SH-SY5Y (cell line): ENCODE measurements around the gene BLOC1S3.

Experiments used
- GATA2 ChIP-seq: IDR thresholded peaks from 2 replicates; pipeline ENCODE4 v1.6.1; 2011; ENCODE audit warnings: mild to moderate bottlenecking, low read depth, low read length
- GATA3 ChIP-seq: IDR thresholded peaks from 2 replicates; pipeline ENCODE4 v1.6.1; 2011; ENCODE audit warnings: low read depth, mild to moderate bottlenecking, low read length, moderate library complexity

The BLOC1S3 gene

DNA sequence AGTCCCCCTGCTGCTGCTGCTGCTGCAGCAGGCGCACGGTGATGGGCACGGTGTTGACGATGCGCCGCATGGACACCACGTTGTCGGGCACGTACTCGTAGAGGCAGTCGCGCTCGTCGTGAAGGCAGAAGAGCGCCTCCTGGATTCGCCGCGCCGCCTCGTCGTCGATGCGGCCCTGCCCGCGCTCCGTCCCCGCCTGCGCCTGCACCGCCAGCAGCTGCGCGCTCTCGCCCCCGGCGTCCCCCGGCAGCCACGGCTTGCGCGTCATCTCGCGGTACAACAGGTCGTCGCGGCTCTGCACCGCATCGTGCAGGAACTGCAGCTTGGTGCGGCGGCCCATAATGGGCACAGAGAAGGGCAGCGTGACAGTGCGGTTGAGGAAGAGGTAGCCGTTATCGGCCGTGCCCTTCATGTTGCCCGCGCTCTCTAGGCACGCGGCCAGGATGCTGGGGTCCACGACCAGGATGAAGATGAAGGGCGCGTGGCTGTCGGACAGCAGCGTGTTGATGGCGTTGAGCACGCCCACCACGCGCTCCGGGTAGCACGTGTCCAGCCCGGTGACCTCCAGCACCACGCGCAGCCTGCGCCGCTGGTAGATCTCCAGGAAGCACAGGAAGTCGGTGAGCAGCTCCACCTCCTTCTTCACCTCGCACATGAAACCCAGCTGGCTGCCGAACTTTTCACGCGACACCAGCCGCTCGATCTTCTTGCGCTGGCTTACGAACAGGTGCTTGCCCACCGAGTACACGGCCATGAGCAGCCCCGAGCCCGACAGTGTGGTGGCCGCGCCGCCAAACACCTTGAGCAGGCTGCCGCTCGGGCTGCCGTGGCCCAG, 25.9 kb upstream of the BLOC1S3 start:
- TF ChIP-seq GATA3: no peak
- no peak for TF ChIP-seq GATA2

- TF ChIP-seq GATA2: no peak
- TF ChIP-seq GATA3: no peak
Measured at GRCh38 chr19:45153339-45154063, 25.1 kb upstream of the BLOC1S3 start.

- TF ChIP-seq GATA3 (no peak), GATA2 (no peak)
Measured at GRCh38 chr19:45154064-45154827, 24.3 kb upstream of the BLOC1S3 start.

DNA sequence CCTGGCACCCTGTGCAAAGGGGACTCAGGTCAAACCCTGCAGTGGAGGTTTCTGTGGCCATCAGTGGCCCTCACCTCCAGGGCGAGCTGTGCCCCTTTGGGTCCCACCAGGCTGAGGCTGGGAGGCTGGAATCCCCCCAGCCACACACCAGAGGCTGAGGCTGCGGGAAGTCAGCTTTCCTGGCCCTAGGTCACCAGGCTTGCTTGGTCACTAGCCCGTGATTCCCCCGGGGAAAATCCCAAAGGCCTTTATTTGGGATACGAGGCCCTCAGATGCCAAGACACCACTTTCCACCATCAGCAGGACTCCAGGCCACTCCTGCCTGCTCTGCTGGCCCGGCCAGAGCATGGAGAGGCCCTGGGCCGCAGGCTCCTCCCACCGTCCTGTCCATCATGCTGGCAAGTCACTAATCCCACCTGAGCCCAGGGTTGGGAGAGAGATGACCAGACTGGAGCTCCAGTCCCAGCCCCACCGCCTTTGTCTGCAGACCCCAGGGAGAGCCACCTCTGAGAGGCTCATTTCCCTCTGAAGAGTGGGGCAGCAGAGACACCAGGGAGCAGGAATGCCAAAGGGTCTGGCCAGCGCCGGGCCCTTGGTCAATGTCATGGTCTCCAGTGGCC, 22.5 kb upstream of the BLOC1S3 start:
- no peak for TF ChIP-seq GATA2
- no peak for TF ChIP-seq GATA3

DNA sequence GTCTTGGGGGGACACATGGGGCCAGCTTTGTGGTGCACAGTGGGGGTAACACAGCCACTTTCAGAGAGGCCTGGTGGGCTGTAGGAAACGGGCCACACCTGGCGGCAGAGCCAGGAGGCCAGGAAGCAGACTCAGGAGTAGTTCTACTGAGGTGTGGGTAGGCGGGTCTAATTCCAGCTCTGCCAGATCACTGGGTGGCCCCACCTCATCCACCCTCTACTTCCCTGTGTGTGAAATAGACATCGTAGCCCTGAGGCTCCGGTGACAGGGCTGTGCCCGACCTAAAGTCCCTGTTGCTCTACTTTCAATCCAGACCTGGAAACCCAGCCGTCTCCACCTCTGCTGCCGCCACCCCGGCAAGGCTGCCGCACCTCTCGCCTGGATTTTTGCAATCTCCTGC, 21.8 kb upstream of the BLOC1S3 start:
- no peak for TF ChIP-seq GATA2
- no peak for TF ChIP-seq GATA3

DNA sequence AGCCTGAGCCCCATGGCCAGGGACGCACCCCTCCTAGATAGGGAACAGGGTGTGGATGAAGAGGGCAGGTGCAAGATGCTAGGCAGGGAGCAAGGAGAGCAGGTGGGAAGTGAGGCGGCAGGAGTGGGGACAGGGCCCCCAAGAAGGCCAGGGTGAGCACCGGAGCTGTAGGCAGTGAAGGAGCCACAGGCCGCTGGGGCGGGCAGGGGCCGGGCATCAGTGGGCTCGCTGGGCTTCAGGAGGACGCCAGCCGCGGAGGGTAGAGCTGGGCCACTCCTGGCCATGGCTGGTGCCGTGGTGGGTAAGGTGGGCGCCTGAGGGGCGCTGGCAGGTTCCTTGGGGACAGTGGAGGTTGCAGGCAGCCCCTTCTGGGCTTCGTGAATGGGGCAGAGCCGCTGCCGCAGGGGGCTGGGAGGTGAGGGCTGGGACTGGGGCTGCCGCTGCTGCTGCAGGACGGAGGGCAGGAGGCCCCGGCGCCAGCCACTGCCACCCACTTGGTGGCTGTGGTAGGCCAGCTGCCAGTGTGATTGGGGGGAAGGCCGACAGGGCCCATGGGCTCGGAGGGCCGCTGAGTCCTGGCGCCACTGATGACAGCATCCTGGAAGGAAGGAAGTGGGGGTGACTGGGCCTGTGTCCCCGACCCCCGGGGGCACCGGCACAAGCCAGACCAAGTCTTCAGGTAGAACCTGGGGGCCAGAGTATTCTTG, 19.9 kb upstream of the BLOC1S3 start:
- no peak for TF ChIP-seq GATA3
- TF ChIP-seq GATA2: no peak

- TF ChIP-seq GATA3: no peak
- no peak for TF ChIP-seq GATA2
Measured at GRCh38 chr19:45159210-45159970, 19.2 kb upstream of the BLOC1S3 start.

- TF ChIP-seq GATA3 (no peak), GATA2 (no peak)
Measured at GRCh38 chr19:45159971-45160324, 18.6 kb upstream of the BLOC1S3 start.

- no peak for TF ChIP-seq GATA2
- TF ChIP-seq GATA3: no peak
Measured at GRCh38 chr19:45160870-45161737, 17.5 kb upstream of the BLOC1S3 start, which contains the start of gene NKPD1. Gene NKPD1, minus strand, starts transcription at chr19:45160982. Its CDS starts 832 bp downstream, at chr19:45160150.

DNA sequence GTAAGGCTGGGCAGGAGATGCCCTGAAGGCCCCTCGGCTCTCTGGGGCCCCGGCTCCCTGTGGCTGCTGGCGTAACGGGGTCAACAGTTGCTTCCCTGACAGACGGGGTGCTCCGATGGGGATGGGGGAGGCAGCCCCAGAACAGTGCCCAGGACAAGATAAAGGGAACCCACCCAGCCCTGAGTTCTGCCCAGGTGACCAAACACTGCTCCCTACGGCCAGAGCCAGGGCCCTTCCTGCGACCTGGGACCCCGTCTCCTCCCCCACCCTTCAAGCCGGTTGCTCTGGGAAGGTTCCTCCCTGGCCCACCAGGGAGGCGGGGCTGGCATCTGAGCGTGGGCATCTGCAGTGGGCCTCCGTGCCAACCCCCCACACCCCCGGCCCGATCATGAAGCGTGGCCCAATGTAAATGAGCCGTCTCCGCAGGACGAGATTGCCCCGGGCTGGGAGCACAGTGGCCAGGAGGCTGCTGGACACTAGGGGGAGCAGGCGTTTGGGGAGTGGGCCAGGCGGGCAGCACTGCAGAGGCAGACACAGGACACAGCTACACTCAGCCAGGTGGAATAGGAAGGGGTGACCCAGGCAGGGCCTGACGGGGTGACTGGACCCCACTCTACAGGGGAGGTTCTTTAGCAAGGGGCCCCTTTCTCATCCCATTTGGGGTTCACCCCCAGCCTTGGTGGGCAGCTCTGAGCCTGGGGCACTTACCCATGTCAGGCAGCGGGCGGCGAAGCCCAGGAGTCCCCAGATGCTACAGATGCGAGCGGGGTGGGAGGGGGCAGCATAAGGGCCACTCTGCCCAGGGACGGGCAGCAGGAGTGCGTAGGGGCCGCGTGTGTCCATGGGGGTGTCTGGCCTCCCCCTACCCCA, 16.6 kb upstream of the BLOC1S3 start:
- TF ChIP-seq GATA2: no peak
- no peak for TF ChIP-seq GATA3

- no peak for TF ChIP-seq GATA3
- no peak for TF ChIP-seq GATA2
Measured at GRCh38 chr19:45162608-45163143, 15.9 kb upstream of the BLOC1S3 start.
